Pancreas (tissue), 10 donors: ENCODE results near the gene SOSTDC1. TPM values are rescaled to one million over a fixed set of nuclear protein-coding genes. Genes with fewer than 3 reads are reported as not detected.
A peak's percentile ranks its signal among the peaks of the same experiment; 100 is the strongest.
"Not testable (repeated sequence)": the region's sequence is repeated elsewhere in the genome, so short reads cannot be mapped to it uniquely, and the experiment has no call there.

Experiments used
- ATAC-seq, 4 donors: fragments of 200-7000 bp; cut with Tn5 transposase; one replicate each; pipeline versions ENCODE4 v1.8.0 to v1.9.1; 2020; ENCODE audit warnings: mild to moderate bottlenecking in 4 of 4, moderate library complexity in 4 of 4
- DNase-seq, 6 donors: peaks; one replicate each; pipeline ENCODE4 v3.0.0-alpha.2; 2020
- FAIRE-seq: peaks from 2 replicates; lab custom pipeline; 2012; peaks lifted over from hg19 to GRCh38; lab: Jason Lieb, UNC
- H3K27ac ChIP-seq, 4 donors: fragments of 200-600 bp; sonication (generic); 1 replicate in 3 of 4; 2 replicates in 1 of 4; pipeline versions ENCODE4 v1.5.0 to v1.8.0; 2020
- H3K27me3 ChIP-seq, 4 donors: fragments of 200-600 bp; one replicate each; pipeline ENCODE4 v1.8.0; 2021
- H3K36me3 ChIP-seq, 3 donors: fragments of 200-600 bp; sonication (generic) in 1 of 3; one replicate each; pipeline versions ENCODE4 v1.5.0 to v1.8.0; 2020 to 2021
- H3K4me1 ChIP-seq, 3 donors: fragments of 200-600 bp; one replicate each; pipeline ENCODE4 v1.8.0; 2021
- H3K4me3 ChIP-seq, 4 donors: fragments of 200-600 bp; sonication (generic) in 2 of 4; one replicate each; pipeline versions ENCODE4 v1.5.0 to v1.8.0; 2020 to 2021
- H3K9me3 ChIP-seq, 4 donors: fragments of 200-600 bp; one replicate each; pipeline ENCODE4 v1.8.0; 2021
- WGBS, 2 donors: extraction: QIAGEN DNeasy Blood & Tissue Kit; methylation state at CpG; one replicate each; pipeline ENCODE4 v1.1.7; 2013; 5-methylcytosine and 5-hydroxymethylcytosine counted together
- intact Hi-C, 3 donors: fragments of 100-400 bp; cut with DNase I; formaldehyde crosslinking; loops; one replicate each; pipeline versions ENCODE4 v1.11.1 to v1.14.2; 2022
- polyA plus RNA-seq, 2 donors: library from polyadenylated mRNA; stranded (reverse); fragments of 200-250 nt; gene quantifications; one replicate each; pipeline ENCODE4 v1.2.3, GENCODE V29; 2013
- total RNA-seq, 6 donors: library from RNA; stranded (reverse); fragmentation: NEBNext Ultra II Directional in 4 of 6; extraction: Animal tissue kit (Norgen Biotek cat#: 25700) in 4 of 6; gene quantifications; one replicate each; pipeline versions ENCODE4 v1.2.1 to v1.2.4, GENCODE V29; 2021 to 2023
- TF ChIP-seq, protein P1 (sequence below), 4 donors: fragments of 200-600 bp; sonication (generic) in 3 of 4; IDR thresholded peaks; one replicate each; pipeline versions ENCODE4 v1.5.0 to v1.8.0; 2021; ENCODE audit warnings: antibody characterized with exemption in 4 of 4
- donor health status: healthy with polysubstance abuse.
- donor health status: DM: no; HTN: no; CAD: no; lungs with moderate emphysema.
- donor health status: DM: no; HTN: no; CAD: no.
- donor health status: control.
- donor health status: control.
- donor health status: Bipolar disorder and iron deficiency.
- donor health status: DM: yes; HTN: yes; CAD: no.
- donor health status: DM: no; HTN: no; CAD: no.
- donor health status: DM: no; HTN: no; CAD: no.
- donor health status: DM: yes; HTN: yes; CAD: no.

Gene SOSTDC1
- total and polyA plus RNA-seq, 8 donors = 0.12 to 1.3 (median 0.21) TPM; not detected in 3

DNA sequence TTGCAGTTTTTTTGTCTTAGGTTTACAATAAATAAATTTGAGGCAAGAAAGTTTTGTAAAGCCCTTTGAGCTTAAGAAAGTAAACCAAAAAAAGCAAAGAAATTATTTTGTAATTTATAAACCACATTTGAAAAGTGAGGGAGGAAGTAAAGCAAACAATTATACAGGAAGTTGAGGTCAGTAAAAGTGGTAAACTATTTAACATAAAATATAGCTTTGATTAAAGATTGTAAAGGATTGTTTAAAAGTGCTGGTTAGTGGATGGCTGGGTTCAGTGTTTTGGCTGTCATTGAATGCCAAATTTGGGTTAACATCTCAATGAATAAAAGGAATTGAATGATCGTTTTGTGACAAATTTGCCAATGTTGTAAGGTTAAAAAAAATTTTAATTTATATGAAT lies 9.9 kb downstream of the SOSTDC1 start:
- no peak for DNase-seq
- Histone ChIP-seq H3K9me3 (no peaks in the 10 kb centered on the region), H3K4me3 (no peak overlapping the region), H3K27ac (no peak overlapping the region), H3K4me1 (no peaks in the 10 kb centered on the region), H3K27me3 (no peaks in the 10 kb centered on the region), H3K36me3 (no peaks in the 10 kb centered on the region)
- ATAC-seq = no peak
- TF ChIP-seq, protein P1, sequence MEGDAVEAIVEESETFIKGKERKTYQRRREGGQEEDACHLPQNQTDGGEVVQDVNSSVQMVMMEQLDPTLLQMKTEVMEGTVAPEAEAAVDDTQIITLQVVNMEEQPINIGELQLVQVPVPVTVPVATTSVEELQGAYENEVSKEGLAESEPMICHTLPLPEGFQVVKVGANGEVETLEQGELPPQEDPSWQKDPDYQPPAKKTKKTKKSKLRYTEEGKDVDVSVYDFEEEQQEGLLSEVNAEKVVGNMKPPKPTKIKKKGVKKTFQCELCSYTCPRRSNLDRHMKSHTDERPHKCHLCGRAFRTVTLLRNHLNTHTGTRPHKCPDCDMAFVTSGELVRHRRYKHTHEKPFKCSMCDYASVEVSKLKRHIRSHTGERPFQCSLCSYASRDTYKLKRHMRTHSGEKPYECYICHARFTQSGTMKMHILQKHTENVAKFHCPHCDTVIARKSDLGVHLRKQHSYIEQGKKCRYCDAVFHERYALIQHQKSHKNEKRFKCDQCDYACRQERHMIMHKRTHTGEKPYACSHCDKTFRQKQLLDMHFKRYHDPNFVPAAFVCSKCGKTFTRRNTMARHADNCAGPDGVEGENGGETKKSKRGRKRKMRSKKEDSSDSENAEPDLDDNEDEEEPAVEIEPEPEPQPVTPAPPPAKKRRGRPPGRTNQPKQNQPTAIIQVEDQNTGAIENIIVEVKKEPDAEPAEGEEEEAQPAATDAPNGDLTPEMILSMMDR (IDR thresholded peaks at IDR 0.05) = no peak
- intact Hi-C loops = no loop called here
- WGBS, 2 donors = 56 to 67% methylated on average over 1 of the region's 1 CpG
- FAIRE-seq = peak; percentile 66

DNA sequence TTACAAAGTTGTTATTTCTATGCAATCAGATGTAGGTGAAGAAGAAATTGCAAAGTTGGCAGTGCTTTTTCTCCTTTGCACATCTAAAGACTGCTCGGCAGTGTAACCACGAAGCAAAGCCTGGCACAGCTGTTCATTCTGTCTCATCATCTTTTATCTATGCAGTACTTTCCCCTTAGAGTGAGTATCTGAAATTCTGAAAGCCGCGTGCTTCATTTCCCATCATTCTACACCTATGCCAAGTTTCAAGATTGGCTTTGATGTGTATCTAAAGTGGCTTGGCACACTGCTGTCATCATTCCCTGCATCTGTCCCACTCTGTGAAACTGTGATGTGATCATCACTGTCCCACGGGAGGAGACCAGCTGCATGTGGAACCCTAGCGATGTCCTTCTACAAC lies 15.2 kb downstream of the SOSTDC1 start:
- no peak overlapping the region for H3K4me3 ChIP-seq
- H3K9me3 ChIP-seq = no peaks in the 10 kb centered on the region
- no peaks in the 10 kb centered on the region for H3K36me3 ChIP-seq
- FAIRE-seq (no peak), ATAC-seq (no peak), DNase-seq (no peak)
- no peaks in the 10 kb centered on the region for H3K4me1 ChIP-seq
- no peak overlapping the region for H3K27ac ChIP-seq
- intact Hi-C loops = no loop called here
- TF ChIP-seq, protein P1 (IDR thresholded peaks at IDR 0.05) = no peak
- no peaks in the 10 kb centered on the region for H3K27me3 ChIP-seq
- 87 to 93% methylated on average over 6 of the region's 6 CpGs for WGBS, 2 donors

DNA sequence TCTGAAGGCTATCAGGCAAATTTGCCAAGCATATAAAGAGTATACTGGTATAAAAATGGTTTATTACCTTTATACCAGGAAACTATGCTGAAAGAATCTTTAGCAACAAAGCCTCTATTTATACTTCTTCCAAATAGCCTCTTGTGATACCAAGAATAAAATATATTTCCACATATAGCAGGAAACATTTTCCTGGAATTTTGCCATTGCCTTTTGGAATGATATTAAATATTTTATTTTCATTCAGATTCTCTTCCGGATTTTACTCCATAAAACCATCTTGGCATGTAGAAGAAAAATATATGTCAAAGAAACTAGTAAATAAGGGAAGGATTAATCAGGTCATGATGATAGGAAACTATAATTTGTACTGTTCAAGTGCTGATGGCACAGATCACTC lies 17.7 kb downstream of the SOSTDC1 start:
- no peaks in the 10 kb centered on the region for H3K36me3 ChIP-seq
- ATAC-seq (no peak), DNase-seq (no peak), FAIRE-seq (no peak)
- no peaks in the 10 kb centered on the region for H3K27me3 ChIP-seq
- intact Hi-C loops = no loop called here
- no peaks in the 10 kb centered on the region for H3K4me1 ChIP-seq
- TF ChIP-seq, protein P1 (IDR thresholded peaks at IDR 0.05) = no peak
- H3K4me3 ChIP-seq = no peak overlapping the region
- no peak overlapping the region for H3K27ac ChIP-seq
- WGBS, 2 donors = 35 to 48% methylated on average over 1 of the region's 1 CpG
- H3K9me3 ChIP-seq = no peaks in the 10 kb centered on the region

DNA sequence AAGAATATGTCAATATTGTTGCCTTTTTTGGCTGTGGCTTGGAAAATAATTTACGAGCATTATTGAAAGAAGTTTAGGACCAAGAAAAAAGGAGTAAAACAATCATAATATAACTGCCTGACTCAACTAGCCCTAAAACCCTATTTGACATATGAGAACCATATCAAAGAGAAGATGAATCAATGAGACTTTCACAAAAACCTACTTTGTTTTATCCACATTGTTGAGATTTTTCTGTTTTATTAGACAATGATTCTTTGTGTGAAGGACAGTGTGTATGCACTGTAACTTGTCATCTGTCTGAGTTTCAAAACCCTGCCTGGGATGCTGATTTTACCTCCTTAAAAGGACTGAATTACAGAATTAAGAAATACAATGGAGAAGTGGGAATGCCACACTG lies 19.0 kb downstream of the SOSTDC1 start:
- H3K4me3 ChIP-seq = no peak overlapping the region
- no peak overlapping the region for H3K27ac ChIP-seq
- 16 to 20% methylated on average over 1 of the region's 1 CpG for WGBS, 2 donors
- H3K36me3 ChIP-seq = no peaks in the 10 kb centered on the region
- H3K9me3 ChIP-seq = no peaks in the 10 kb centered on the region
- ATAC-seq (no peak), DNase-seq (no peak), FAIRE-seq (no peak)
- intact Hi-C loops = no loop called here
- TF ChIP-seq, protein P1 (IDR thresholded peaks at IDR 0.05) = no peak
- H3K4me1 ChIP-seq = no peaks in the 10 kb centered on the region
- no peaks in the 10 kb centered on the region for H3K27me3 ChIP-seq

DNA sequence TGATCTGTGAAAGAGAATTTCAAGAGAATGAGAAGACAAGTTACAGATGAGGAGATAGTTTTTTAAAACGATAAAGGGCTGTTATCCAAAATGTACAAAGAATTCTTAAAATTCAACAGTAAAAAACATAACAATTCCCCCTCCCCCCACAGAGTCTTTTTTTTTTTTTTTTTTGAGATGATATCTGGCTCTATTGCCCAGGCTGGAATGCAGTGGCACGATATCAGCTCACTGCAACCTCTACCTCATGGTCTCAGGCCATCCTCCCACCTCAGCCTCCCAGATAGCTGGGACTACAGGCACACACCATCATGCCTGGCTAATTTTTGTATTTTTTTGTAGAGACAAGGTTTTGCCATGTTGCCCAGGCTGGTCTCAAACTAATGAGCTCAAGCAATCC lies 21.7 kb downstream of the SOSTDC1 start:
- intact Hi-C loops, FAIRE-seq: not testable (repeated sequence)

More for the DNA sequence above, 21.7 kb downstream of the SOSTDC1 start:
- ATAC-seq, DNase-seq, H3K36me3 ChIP-seq, H3K9me3 ChIP-seq, H3K4me3 ChIP-seq, H3K4me1 ChIP-seq, H3K27ac ChIP-seq, H3K27me3 ChIP-seq: not testable (repeated sequence)
- 88 to 95% methylated on average over 2 of the region's 2 CpGs for WGBS, 2 donors
